IMR-90 (cell line): ENCODE measurements around the gene ANLN. TPM values are rescaled to one million over a fixed set of nuclear protein-coding genes. Genes with fewer than 3 reads are reported as not detected.

Experiments used
- ATAC-seq: fragments of 200-7000 bp; cut with Tn5 transposase; 2 replicates; pipeline ENCODE4 v1.9.1; 2020; ENCODE audit warnings: low read depth, mild to moderate bottlenecking, moderate library complexity
- BruUV-seq: library from RNA; stranded (reverse); fragments of 400-500 nt; replicated peaks from 2 replicates; lab custom pipeline; 2021; lab: Mats Ljungman, UMichigan
- CTCF ChIA-PET: fragments of 300-600 bp; formaldehyde crosslinking; extraction: SDS; loops from one replicate; lab custom pipeline; 2021; ENCODE audit warnings: antibody characterized with exemption; lab: Yijun Ruan, JAX
- POLR2A ChIA-PET: fragments of 300-600 bp; sonication (Branson Sonifier 250); formaldehyde crosslinking; loops from one replicate; lab custom pipeline; 2022; ENCODE audit warnings: antibody characterized with exemption; ENCODE audit not compliant: unreplicated experiment; lab: Charles Lee
- DNase-seq: peaks from one replicate; pipeline ENCODE4 v3.0.0; 2013
- H2AFZ ChIP-seq: replicated peaks from 2 replicates; pipeline ENCODE3; 2013; ENCODE audit warnings: low read length, mild to moderate bottlenecking; ENCODE audit not compliant: poor library complexity
- H2AK5ac ChIP-seq: 2 replicates; pipeline ENCODE4 v1.6.1; 2013; ENCODE audit warnings: low read depth, low read length, inconsistent platforms
- H2AK9ac ChIP-seq: replicated peaks from 2 replicates; pipeline ENCODE3; 2013; ENCODE audit warnings: mild to moderate bottlenecking, low read depth, low read length, moderate library complexity; ENCODE audit not compliant: poor library complexity
- H2BK120ac ChIP-seq: 2 replicates; pipeline ENCODE4 v1.6.1; 2013; ENCODE audit warnings: low read depth, low read length, inconsistent platforms
- H2BK15ac ChIP-seq: 3 replicates; pipeline ENCODE4 v1.6.1; 2013; ENCODE audit warnings: low read depth, low read length, inconsistent platforms
- H2BK20ac ChIP-seq: 2 replicates; pipeline ENCODE4 v1.6.1; 2013; ENCODE audit warnings: low read depth, mild to moderate bottlenecking, inconsistent platforms, low read length, moderate library complexity
- H2BK5ac ChIP-seq: 2 replicates; pipeline ENCODE4 v1.6.1; 2013; ENCODE audit warnings: mild to moderate bottlenecking, low read depth, low read length, inconsistent platforms; ENCODE audit not compliant: poor library complexity, severe bottlenecking
- H3K14ac ChIP-seq: replicated peaks from 2 replicates; pipeline ENCODE4 v1.6.1; 2013; ENCODE audit warnings: low read depth, low read length, inconsistent platforms
- H3K18ac ChIP-seq: 2 replicates; pipeline ENCODE4 v1.6.1; 2013; ENCODE audit warnings: low read depth, low read length, control low read depth
- H3K23ac ChIP-seq: 2 replicates; pipeline ENCODE4 v1.6.1; 2013; ENCODE audit warnings: low read depth, low read length, inconsistent platforms
- H3K27ac ChIP-seq: 2 replicates; pipeline ENCODE4 v1.5.1; 2013; ENCODE audit warnings: mild to moderate bottlenecking, control low read depth, low read length; ENCODE audit not compliant: insufficient read depth
- H3K27me3 ChIP-seq: 2 replicates; pipeline ENCODE4 v1.6.1; 2013; ENCODE audit warnings: low read length; ENCODE audit not compliant: control insufficient read depth, insufficient read depth
- H3K36me3 ChIP-seq: 2 replicates; pipeline ENCODE4 v1.6.1; 2013; ENCODE audit warnings: low read length, mixed read lengths; ENCODE audit not compliant: control insufficient read depth, insufficient read depth
- H3K4ac ChIP-seq: 2 replicates; pipeline ENCODE4 v1.6.1; 2013; ENCODE audit warnings: low read depth, low read length, inconsistent platforms
- H3K4me1 ChIP-seq: 2 replicates; pipeline ENCODE4 v1.6.1; 2013; ENCODE audit warnings: low read length, mixed read lengths; ENCODE audit not compliant: control insufficient read depth, insufficient read depth
- H3K4me2 ChIP-seq: 2 replicates; pipeline ENCODE4 v1.6.1; 2013; ENCODE audit warnings: low read depth, mild to moderate bottlenecking, control low read depth, low read length, moderate library complexity
- H3K4me3 ChIP-seq: 2 replicates; pipeline ENCODE4 v1.5.1; 2013; ENCODE audit warnings: low read depth, mild to moderate bottlenecking, control low read depth, low read length, moderate library complexity; ENCODE audit not compliant: insufficient read depth
- H3K56ac ChIP-seq: 2 replicates; pipeline ENCODE4 v1.6.1; 2013; ENCODE audit warnings: low read length, inconsistent platforms; ENCODE audit not compliant: insufficient read depth; ENCODE audit errors: extremely low read depth
- H3K79me1 ChIP-seq, 2 experiments: 2 replicates each; pipeline ENCODE4 v1.6.1; 2013; ENCODE audit warnings: low read length in 2 of 2, inconsistent platforms in 1 of 2, low read depth in 1 of 2
- H3K9ac ChIP-seq: 2 replicates; pipeline ENCODE4 v1.6.1; 2013; ENCODE audit warnings: low read depth, low read length, control low read depth
- H3K9me1 ChIP-seq: 2 replicates; pipeline ENCODE4 v1.6.1; 2013; ENCODE audit warnings: low read length, inconsistent platforms; ENCODE audit not compliant: insufficient read depth
- H3K9me3 ChIP-seq: 2 replicates; pipeline ENCODE4 v1.6.1; 2013; ENCODE audit warnings: low read length; ENCODE audit not compliant: control insufficient read depth, insufficient read depth
- H4K20me1 ChIP-seq: 2 replicates; pipeline ENCODE4 v1.6.1; 2013; ENCODE audit warnings: low read length, inconsistent platforms; ENCODE audit not compliant: insufficient read depth
- H4K5ac ChIP-seq: 2 replicates; pipeline ENCODE4 v1.6.1; 2013; ENCODE audit warnings: mild to moderate bottlenecking, low read depth, low read length, control low read depth
- H4K8ac ChIP-seq, 2 experiments: 2 replicates each; pipeline ENCODE4 v1.6.1; 2013; ENCODE audit warnings: low read depth in 2 of 2, low read length in 2 of 2, control low read depth in 1 of 2, inconsistent platforms in 1 of 2
- H4K91ac ChIP-seq: 2 replicates; pipeline ENCODE4 v1.6.1; 2013; ENCODE audit warnings: low read depth, low read length, inconsistent platforms; ENCODE audit not compliant: insufficient read depth
- BHLHE40 ChIP-seq: fragments of 150-350 bp; IDR thresholded peaks from 2 replicates; pipeline ENCODE4 v1.6.1; 2016; ENCODE audit warnings: mild to moderate bottlenecking, low read depth, low read length
- CEBPB ChIP-seq: IDR thresholded peaks from 2 replicates; pipeline ENCODE4 v1.6.1; 2012; ENCODE audit warnings: low read depth, low read length, improper control_type of control experiment
- CHD1 ChIP-seq: IDR thresholded peaks from 2 replicates; pipeline ENCODE4 v1.6.1; 2012; ENCODE audit warnings: low read depth, low read length, improper control_type of control experiment
- CTCF ChIP-seq: conservative IDR thresholded peaks from 2 replicates; pipeline ENCODE4 v1.5.1; 2012; ENCODE audit warnings: mild to moderate bottlenecking, low read depth, low read length, improper control_type of control experiment
- ELK1 ChIP-seq: fragments of 150-350 bp; IDR thresholded peaks from 2 replicates; pipeline ENCODE4 v1.6.1; 2016; ENCODE audit warnings: low read depth, mild to moderate bottlenecking, low read length, moderate library complexity, borderline replicate concordance
- FOS ChIP-seq: fragments of 150-350 bp; IDR thresholded peaks from 2 replicates; pipeline ENCODE4 v1.6.1; 2016; ENCODE audit warnings: low read depth, low read length
- MAFK ChIP-seq: IDR thresholded peaks from 2 replicates; pipeline ENCODE4 v1.6.1; 2012; ENCODE audit warnings: low read depth, low read length, improper control_type of control experiment
- MAZ ChIP-seq: IDR thresholded peaks from 2 replicates; pipeline ENCODE4 v1.6.1; 2012; ENCODE audit warnings: low read depth, mild to moderate bottlenecking, low read length, improper control_type of control experiment, moderate library complexity, borderline replicate concordance
- MXI1 ChIP-seq: IDR thresholded peaks from 2 replicates; pipeline ENCODE4 v1.6.1; 2012; ENCODE audit warnings: low read depth, mild to moderate bottlenecking, low read length, moderate library complexity, borderline replicate concordance
- NFE2L2 ChIP-seq: fragments of 150-350 bp; IDR thresholded peaks from 2 replicates; pipeline ENCODE4 v1.6.1; 2016; ENCODE audit warnings: low read depth, mild to moderate bottlenecking, low read length
- POLR2A ChIP-seq: IDR thresholded peaks from 2 replicates; pipeline ENCODE4 v1.6.1; 2012; ENCODE audit warnings: mild to moderate bottlenecking, low read depth, low read length
- RAD21 ChIP-seq: IDR thresholded peaks from 2 replicates; pipeline ENCODE4 v1.6.1; 2012; ENCODE audit warnings: low read length, improper control_type of control experiment
- RCOR1 ChIP-seq: IDR thresholded peaks from 2 replicates; pipeline ENCODE4 v1.6.1; 2012; ENCODE audit warnings: mild to moderate bottlenecking, low read length, improper control_type of control experiment; ENCODE audit not compliant: insufficient replicate concordance
- RFX5 ChIP-seq: IDR thresholded peaks from 2 replicates; pipeline ENCODE4 v1.8.0; 2012; ENCODE audit warnings: low read depth, mild to moderate bottlenecking, low read length, moderate library complexity
- SMC3 ChIP-seq: fragments of 150-350 bp; IDR thresholded peaks from 2 replicates; pipeline ENCODE4 v1.6.1; 2016; ENCODE audit warnings: low read depth, mild to moderate bottlenecking, antibody characterized with exemption, low read length, moderate library complexity
- USF2 ChIP-seq: fragments of 150-350 bp; IDR thresholded peaks from 2 replicates; pipeline ENCODE4 v1.6.1; 2017; ENCODE audit warnings: mild to moderate bottlenecking, antibody characterized with exemption, low read length, low read depth
- WGBS, 2 experiments: methylation state at CpG; one replicate each; pipeline versions ENCODE4 v1.1.5 to v1.1.7; 2013; ENCODE audit warnings: missing lambda C conversion rate in 2 of 2; ENCODE audit not compliant: insufficient read length in 1 of 2; ENCODE audit errors: extremely low coverage in 2 of 2; 5-methylcytosine and 5-hydroxymethylcytosine counted together
- dilution Hi-C: fragments of 300-500 bp; cut with HindIII; formaldehyde crosslinking; loops from one replicate; pipeline ENCODE4 v1.14.3; 2018; ENCODE audit warnings: low sequenced_read_pairs; ENCODE audit not compliant: unreplicated experiment
- in situ Hi-C: fragments of 300-500 bp; cut with MboI; formaldehyde crosslinking; loops from 3 replicates; pipeline ENCODE4 v1.14.3; 2019; ENCODE audit warnings: low sequenced_read_pairs, inconsistent platforms, mixed read lengths
- intact Hi-C: fragments of 100-400 bp; cut with micrococcal nuclease; formaldehyde crosslinking; loops from 2 replicates; pipeline ENCODE4 v1.10.0; 2022
- polyA plus RNA-seq, 3 experiments: library from polyadenylated mRNA; depleted of rRNA; stranded (reverse); fragments of >200 nt; gene quantifications; 2 replicates each; pipeline ENCODE4 v1.2.3, GENCODE V29; 2012; ENCODE audit warnings: low replicate concordance in 1 of 3
- total RNA-seq: library from RNA; depleted of rRNA; stranded (reverse); fragments of >200 nt; gene quantifications from 2 replicates; pipeline ENCODE4 v1.2.3, GENCODE V29; 2012

Gene ANLN
- total and polyA plus RNA-seq, 2 of the 4 experiments (the other 2 are of a cell fraction): 60.5 to 276 TPM

- H3K4ac ChIP-seq: no peak overlapping the region
- H3K27ac ChIP-seq: no peak overlapping the region
- no peak overlapping the region for H2BK20ac ChIP-seq
- no peaks in the 10 kb centered on the region for H4K20me1 ChIP-seq
- H3K36me3 ChIP-seq: no peaks in the 10 kb centered on the region
- H3K9me3 ChIP-seq: no peaks in the 10 kb centered on the region
- ChIA-PET CTCF (interaction anchor here (2.0 kb wide), 1 partner anchor 180 kb away, joined by 10 read pairs; no protein-coding TSS in a partner anchor), POLR2A (no interaction called here)
- no peak for TF ChIP-seq MAZ
- no peak for TF ChIP-seq RAD21
- no peak for TF ChIP-seq USF2
- no peak for TF ChIP-seq RCOR1
- TF ChIP-seq ELK1: no peak
- TF ChIP-seq SMC3: no peak
- no peak for TF ChIP-seq CHD1
- no peak for TF ChIP-seq RFX5
- TF ChIP-seq POLR2A: no peak
- TF ChIP-seq MAFK: no peak
- TF ChIP-seq BHLHE40: no peak
- TF ChIP-seq NFE2L2: no peak
- TF ChIP-seq CTCF: no peak
- no peak for TF ChIP-seq FOS
- no peak for TF ChIP-seq CEBPB
- no peak for TF ChIP-seq MXI1
- no peak overlapping the region for H4K91ac ChIP-seq
- H3K23ac ChIP-seq: no peak overlapping the region
- no peak overlapping the region for H3K18ac ChIP-seq
- H2AFZ ChIP-seq: no peak overlapping the region
- H2AK9ac ChIP-seq: no peak overlapping the region
- BruUV-seq: no TSS peak
- in situ Hi-C loops: loop anchor here (25.0 kb wide), 1 partner anchor 472 kb away; no protein-coding TSS in a partner anchor
- no peak overlapping the region for H3K14ac ChIP-seq
- no peak overlapping the region for H3K56ac ChIP-seq
- no peak overlapping the region for H2BK15ac ChIP-seq
- H3K4me2 ChIP-seq: no peak overlapping the region
- no peak overlapping the region for H3K9ac ChIP-seq
- no peaks in the 10 kb centered on the region for H3K4me1 ChIP-seq
- no peaks in the 10 kb centered on the region for H3K9me1 ChIP-seq
- no peak for DNase-seq
- no peak overlapping the region for H3K4me3 ChIP-seq
- intact Hi-C loops: no loop called here
- no peak overlapping the region for H2BK5ac ChIP-seq
- no peak overlapping the region for H4K5ac ChIP-seq
- peaks cover 14% of the 10 kb centered on the region for H3K27me3 ChIP-seq
- H2BK120ac ChIP-seq: no peak overlapping the region
- no peak overlapping the region for H2AK5ac ChIP-seq
- no peaks in the 10 kb centered on the region for H3K79me1 ChIP-seq
- no peak for ATAC-seq
- dilution Hi-C loops: no loop called here
- H4K8ac ChIP-seq: no peak overlapping the region
- WGBS, 2 experiments: no CpG with 5 or more reads among the region's 3 CpGs
These were observed 100.8 kb downstream of the ANLN start for GRCh38 chr7:36490419-36490830.
